HepG2 (cell line): ENCODE results near the gene FBXO4. TPM values are rescaled to one million over a fixed set of nuclear protein-coding genes. Genes with fewer than 3 reads are reported as not detected.

ENCODE experiments used
- JDP2 ChIP-seq: sonication (generic); formaldehyde crosslinking; IDR thresholded peaks from 2 replicates; pipeline ENCODE4 v1.8.1; 2022; ENCODE audit warnings: missing genetic modification reagents, borderline replicate concordance
- KAT2B ChIP-seq: fragments of 150-350 bp; IDR thresholded peaks from 2 replicates; pipeline ENCODE4 v1.6.1; 2014; ENCODE audit warnings: low read depth, low read length, borderline replicate concordance
- PPARG ChIP-seq: conservative IDR thresholded peaks from 2 replicates; pipeline ENCODE4 v1.6.1; 2016; ENCODE audit warnings: missing biosample characterization, missing genetic modification reagents
- SAP130 ChIP-seq: IDR thresholded peaks from 2 replicates; pipeline ENCODE4 v1.6.1; 2016; ENCODE audit warnings: low read depth
- SIN3A ChIP-seq: IDR thresholded peaks from 2 replicates; pipeline ENCODE4 v1.6.1; 2011; ENCODE audit warnings: low read depth, mild to moderate bottlenecking, control low read depth, low read length, borderline replicate concordance
- STAG1 ChIP-seq: sonication (generic); formaldehyde crosslinking; IDR thresholded peaks from 2 replicates; pipeline ENCODE4 v1.4.0; 2020; ENCODE audit warnings: missing genetic modification reagents
- ZNF234 ChIP-seq: sonication (generic); formaldehyde crosslinking; conservative IDR thresholded peaks from 2 replicates; pipeline ENCODE4 v1.5.1; 2020; ENCODE audit warnings: mild to moderate bottlenecking, missing genetic modification reagents
- ZNF253 ChIP-seq: sonication (generic); formaldehyde crosslinking; IDR thresholded peaks from 2 replicates; pipeline ENCODE4 v1.8.0; 2022; ENCODE audit warnings: mild to moderate bottlenecking, missing genetic modification reagents, borderline replicate concordance
- ZNF296 ChIP-seq: sonication (generic); formaldehyde crosslinking; conservative IDR thresholded peaks from 2 replicates; pipeline ENCODE4 v1.5.0; 2020; ENCODE audit warnings: mild to moderate bottlenecking, missing genetic modification reagents
- polyA plus RNA-seq, 8 experiments: library from polyadenylated mRNA; depleted of rRNA in 3 of 8; stranded (reverse) in 7 of 8; unstranded in 1 of 8; fragments of >200 nt; fragmentation: Illumina TruSeq in 4 of 8; extraction: Trizol in 4 of 8; gene quantifications; 2 replicates each; pipeline versions ENCODE4 v1.2.1 to v1.2.3, GENCODE V29; 2011 to 2016; ENCODE audit warnings: low read depth in 4 of 8, missing spikeins in 1 of 8, mixed read lengths in 1 of 8; ENCODE audit not compliant: insufficient read depth in 1 of 8
- total RNA-seq, 5 experiments: library from RNA; depleted of rRNA; stranded (reverse); fragments of >200 nt; fragmentation: Illumina TruSeq; extraction: Trizol; gene quantifications; 2 replicates each; pipeline ENCODE4 v1.2.3, GENCODE V29; 2016; ENCODE audit warnings: low read depth in 1 of 5
- TF ChIP-seq, protein P1 (sequence below): sonication (generic); formaldehyde crosslinking; IDR thresholded peaks from 2 replicates; pipeline ENCODE4 v1.5.0; 2020; ENCODE audit warnings: mild to moderate bottlenecking, missing genetic modification reagents, borderline replicate concordance
- TF ChIP-seq, protein P2 (sequence below): sonication (generic); formaldehyde crosslinking; IDR thresholded peaks from 2 replicates; pipeline ENCODE4 v1.4.0; 2020; ENCODE audit warnings: missing genetic modification reagents, borderline replicate concordance
- TF ChIP-seq, protein P3 (sequence below): sonication (generic); formaldehyde crosslinking; IDR thresholded peaks from 2 replicates; pipeline ENCODE4 v1.4.0; 2020; ENCODE audit warnings: mild to moderate bottlenecking, missing genetic modification reagents
- TF ChIP-seq, protein P4 (sequence below): IDR thresholded peaks from 2 replicates; pipeline ENCODE4 v1.6.1; 2016; ENCODE audit warnings: low read depth, missing genetic modification reagents, missing compliant biosample characterization

Gene FBXO4
- total and polyA plus RNA-seq, 2 of the 13 experiments (the other 11 are each of a cell fraction or from before 2014, with no cell fraction given), result 5.2 to 16.4 TPM

DNA sequence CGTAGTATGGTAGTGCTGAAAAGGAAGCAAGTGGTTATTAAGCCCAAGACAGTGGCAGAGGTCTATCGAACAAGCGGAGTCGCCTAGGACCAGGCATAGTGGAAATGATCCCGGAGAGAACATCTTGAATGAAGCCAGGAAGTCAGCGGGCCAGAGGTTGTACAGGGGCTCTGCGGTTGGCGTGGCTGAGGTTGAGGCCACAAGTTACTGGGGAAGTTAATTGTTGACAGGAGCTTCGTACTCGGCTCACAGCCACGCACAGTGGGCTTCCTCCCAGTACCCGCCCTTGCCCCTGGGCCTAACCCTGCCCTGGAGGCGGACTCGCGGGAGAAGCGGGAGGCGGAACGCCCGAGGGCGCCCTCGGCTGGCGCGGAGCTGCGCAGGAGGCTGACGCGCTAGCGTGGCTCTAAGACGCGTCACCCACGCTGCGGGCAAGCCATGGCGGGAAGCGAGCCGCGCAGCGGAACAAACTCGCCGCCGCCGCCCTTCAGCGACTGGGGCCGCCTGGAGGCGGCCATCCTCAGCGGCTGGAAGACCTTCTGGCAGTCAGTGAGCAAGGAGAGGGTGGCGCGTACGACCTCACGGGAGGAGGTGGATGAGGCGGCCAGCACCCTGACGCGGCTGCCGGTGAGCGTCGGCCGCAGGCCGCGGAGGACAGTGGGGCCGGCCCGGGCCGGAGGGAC lies at the start of gene FBXO4 (continued):
- TF ChIP-seq, protein P1, sequence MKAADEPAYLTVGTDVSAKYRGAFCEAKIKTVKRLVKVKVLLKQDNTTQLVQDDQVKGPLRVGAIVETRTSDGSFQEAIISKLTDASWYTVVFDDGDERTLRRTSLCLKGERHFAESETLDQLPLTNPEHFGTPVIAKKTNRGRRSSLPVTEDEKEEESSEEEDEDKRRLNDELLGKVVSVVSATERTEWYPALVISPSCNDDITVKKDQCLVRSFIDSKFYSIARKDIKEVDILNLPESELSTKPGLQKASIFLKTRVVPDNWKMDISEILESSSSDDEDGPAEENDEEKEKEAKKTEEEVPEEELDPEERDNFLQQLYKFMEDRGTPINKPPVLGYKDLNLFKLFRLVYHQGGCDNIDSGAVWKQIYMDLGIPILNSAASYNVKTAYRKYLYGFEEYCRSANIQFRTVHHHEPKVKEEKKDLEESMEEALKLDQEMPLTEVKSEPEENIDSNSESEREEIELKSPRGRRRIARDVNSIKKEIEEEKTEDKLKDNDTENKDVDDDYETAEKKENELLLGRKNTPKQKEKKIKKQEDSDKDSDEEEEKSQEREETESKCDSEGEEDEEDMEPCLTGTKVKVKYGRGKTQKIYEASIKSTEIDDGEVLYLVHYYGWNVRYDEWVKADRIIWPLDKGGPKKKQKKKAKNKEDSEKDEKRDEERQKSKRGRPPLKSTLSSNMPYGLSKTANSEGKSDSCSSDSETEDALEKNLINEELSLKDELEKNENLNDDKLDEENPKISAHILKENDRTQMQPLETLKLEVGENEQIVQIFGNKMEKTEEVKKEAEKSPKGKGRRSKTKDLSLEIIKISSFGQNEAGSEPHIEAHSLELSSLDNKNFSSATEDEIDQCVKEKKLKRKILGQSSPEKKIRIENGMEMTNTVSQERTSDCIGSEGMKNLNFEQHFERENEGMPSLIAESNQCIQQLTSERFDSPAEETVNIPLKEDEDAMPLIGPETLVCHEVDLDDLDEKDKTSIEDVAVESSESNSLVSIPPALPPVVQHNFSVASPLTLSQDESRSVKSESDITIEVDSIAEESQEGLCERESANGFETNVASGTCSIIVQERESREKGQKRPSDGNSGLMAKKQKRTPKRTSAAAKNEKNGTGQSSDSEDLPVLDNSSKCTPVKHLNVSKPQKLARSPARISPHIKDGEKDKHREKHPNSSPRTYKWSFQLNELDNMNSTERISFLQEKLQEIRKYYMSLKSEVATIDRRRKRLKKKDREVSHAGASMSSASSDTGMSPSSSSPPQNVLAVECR (CRISPR knock-in tag), result peak; percentile 87
- peak; percentile 66 for TF ChIP-seq SAP130 (CRISPR knock-in tag)
- no peak for TF ChIP-seq JDP2 (CRISPR knock-in tag)
- TF ChIP-seq, protein P2, sequence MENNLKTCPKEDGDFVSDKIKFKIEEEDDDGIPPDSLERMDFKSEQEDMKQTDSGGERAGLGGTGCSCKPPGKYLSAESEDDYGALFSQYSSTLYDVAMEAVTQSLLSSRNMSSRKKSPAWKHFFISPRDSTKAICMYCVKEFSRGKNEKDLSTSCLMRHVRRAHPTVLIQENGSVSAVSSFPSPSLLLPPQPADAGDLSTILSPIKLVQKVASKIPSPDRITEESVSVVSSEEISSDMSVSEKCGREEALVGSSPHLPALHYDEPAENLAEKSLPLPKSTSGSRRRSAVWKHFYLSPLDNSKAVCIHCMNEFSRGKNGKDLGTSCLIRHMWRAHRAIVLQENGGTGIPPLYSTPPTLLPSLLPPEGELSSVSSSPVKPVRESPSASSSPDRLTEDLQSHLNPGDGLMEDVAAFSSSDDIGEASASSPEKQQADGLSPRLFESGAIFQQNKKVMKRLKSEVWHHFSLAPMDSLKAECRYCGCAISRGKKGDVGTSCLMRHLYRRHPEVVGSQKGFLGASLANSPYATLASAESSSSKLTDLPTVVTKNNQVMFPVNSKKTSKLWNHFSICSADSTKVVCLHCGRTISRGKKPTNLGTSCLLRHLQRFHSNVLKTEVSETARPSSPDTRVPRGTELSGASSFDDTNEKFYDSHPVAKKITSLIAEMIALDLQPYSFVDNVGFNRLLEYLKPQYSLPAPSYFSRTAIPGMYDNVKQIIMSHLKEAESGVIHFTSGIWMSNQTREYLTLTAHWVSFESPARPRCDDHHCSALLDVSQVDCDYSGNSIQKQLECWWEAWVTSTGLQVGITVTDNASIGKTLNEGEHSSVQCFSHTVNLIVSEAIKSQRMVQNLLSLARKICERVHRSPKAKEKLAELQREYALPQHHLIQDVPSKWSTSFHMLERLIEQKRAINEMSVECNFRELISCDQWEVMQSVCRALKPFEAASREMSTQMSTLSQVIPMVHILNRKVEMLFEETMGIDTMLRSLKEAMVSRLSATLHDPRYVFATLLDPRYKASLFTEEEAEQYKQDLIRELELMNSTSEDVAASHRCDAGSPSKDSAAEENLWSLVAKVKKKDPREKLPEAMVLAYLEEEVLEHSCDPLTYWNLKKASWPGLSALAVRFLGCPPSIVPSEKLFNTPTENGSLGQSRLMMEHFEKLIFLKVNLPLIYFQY (CRISPR knock-in tag), result peak; percentile 41; the same call in 1 of the 2 replicates
- TF ChIP-seq, protein P3, sequence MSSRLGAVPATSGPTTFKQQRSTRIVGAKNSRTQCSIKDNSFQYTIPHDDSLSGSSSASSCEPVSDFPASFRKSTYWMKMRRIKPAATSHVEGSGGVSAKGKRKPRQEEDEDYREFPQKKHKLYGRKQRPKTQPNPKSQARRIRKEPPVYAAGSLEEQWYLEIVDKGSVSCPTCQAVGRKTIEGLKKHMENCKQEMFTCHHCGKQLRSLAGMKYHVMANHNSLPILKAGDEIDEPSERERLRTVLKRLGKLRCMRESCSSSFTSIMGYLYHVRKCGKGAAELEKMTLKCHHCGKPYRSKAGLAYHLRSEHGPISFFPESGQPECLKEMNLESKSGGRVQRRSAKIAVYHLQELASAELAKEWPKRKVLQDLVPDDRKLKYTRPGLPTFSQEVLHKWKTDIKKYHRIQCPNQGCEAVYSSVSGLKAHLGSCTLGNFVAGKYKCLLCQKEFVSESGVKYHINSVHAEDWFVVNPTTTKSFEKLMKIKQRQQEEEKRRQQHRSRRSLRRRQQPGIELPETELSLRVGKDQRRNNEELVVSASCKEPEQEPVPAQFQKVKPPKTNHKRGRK, result no peak
- no peak for TF ChIP-seq ZNF234 (CRISPR knock-in tag)
- no peak for TF ChIP-seq SIN3A
- TF ChIP-seq KAT2B, result no peak
- TF ChIP-seq, protein P4, sequence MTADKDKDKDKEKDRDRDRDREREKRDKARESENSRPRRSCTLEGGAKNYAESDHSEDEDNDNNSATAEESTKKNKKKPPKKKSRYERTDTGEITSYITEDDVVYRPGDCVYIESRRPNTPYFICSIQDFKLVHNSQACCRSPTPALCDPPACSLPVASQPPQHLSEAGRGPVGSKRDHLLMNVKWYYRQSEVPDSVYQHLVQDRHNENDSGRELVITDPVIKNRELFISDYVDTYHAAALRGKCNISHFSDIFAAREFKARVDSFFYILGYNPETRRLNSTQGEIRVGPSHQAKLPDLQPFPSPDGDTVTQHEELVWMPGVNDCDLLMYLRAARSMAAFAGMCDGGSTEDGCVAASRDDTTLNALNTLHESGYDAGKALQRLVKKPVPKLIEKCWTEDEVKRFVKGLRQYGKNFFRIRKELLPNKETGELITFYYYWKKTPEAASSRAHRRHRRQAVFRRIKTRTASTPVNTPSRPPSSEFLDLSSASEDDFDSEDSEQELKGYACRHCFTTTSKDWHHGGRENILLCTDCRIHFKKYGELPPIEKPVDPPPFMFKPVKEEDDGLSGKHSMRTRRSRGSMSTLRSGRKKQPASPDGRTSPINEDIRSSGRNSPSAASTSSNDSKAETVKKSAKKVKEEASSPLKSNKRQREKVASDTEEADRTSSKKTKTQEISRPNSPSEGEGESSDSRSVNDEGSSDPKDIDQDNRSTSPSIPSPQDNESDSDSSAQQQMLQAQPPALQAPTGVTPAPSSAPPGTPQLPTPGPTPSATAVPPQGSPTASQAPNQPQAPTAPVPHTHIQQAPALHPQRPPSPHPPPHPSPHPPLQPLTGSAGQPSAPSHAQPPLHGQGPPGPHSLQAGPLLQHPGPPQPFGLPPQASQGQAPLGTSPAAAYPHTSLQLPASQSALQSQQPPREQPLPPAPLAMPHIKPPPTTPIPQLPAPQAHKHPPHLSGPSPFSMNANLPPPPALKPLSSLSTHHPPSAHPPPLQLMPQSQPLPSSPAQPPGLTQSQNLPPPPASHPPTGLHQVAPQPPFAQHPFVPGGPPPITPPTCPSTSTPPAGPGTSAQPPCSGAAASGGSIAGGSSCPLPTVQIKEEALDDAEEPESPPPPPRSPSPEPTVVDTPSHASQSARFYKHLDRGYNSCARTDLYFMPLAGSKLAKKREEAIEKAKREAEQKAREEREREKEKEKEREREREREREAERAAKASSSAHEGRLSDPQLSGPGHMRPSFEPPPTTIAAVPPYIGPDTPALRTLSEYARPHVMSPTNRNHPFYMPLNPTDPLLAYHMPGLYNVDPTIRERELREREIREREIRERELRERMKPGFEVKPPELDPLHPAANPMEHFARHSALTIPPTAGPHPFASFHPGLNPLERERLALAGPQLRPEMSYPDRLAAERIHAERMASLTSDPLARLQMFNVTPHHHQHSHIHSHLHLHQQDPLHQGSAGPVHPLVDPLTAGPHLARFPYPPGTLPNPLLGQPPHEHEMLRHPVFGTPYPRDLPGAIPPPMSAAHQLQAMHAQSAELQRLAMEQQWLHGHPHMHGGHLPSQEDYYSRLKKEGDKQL (CRISPR knock-in tag), result peak; percentile 40; the same call in 1 of the 2 replicates
- peak; percentile 55 for TF ChIP-seq STAG1 (CRISPR knock-in tag)
- TF ChIP-seq ZNF296 (CRISPR knock-in tag), result no peak
- no peak for TF ChIP-seq PPARG (CRISPR knock-in tag)
- TF ChIP-seq ZNF253 (CRISPR knock-in tag), result no peak
